K562 (cell line): Measurements from ENCODE around the gene GLB1L2. TPM values are rescaled to one million over a fixed set of nuclear protein-coding genes. Genes with fewer than 3 reads are reported as not detected.

ENCODE experiments used
- ATAC-seq: fragments of 200-7000 bp; cut with Tn5 transposase; 3 replicates; pipeline ENCODE4 v1.9.1; 2020; ENCODE audit warnings: moderate library complexity
- BruUV-seq: library from RNA; stranded (reverse); fragments of 400-500 nt; replicated peaks from 2 replicates; lab custom pipeline; 2021; lab: Mats Ljungman, UMichigan
- CTCF ChIA-PET: fragments of 300-600 bp; formaldehyde crosslinking; extraction: SDS; loops from one replicate; lab custom pipeline; 2021; ENCODE audit warnings: low intra/inter-chr PET ratio; lab: Yijun Ruan, JAX
- POLR2A ChIA-PET: fragments of 300-600, 350-650 bp; sonication (Branson Sonifier 250); formaldehyde crosslinking; extraction: SDS; loops from one replicate; lab custom pipeline; 2021; ENCODE audit warnings: antibody characterized with exemption, inconsistent platforms; lab: Yijun Ruan, JAX
- DNase-seq, 4 experiments: peaks; one replicate each; pipeline versions ENCODE4 v3.0.0 to v3.0.0-alpha.2; 2011 to 2018; ENCODE audit warnings: low spot score in 3 of 4, mixed read lengths in 3 of 4; ENCODE audit errors: extremely low read depth in 1 of 4
- FAIRE-seq: peaks from 2 replicates; lab custom pipeline; 2011; peaks lifted over from hg19 to GRCh38; lab: Jason Lieb, UNC
- H2AFZ ChIP-seq: 2 replicates; pipeline ENCODE4 v1.6.0; 2011; ENCODE audit warnings: low read depth, low read length, control low read depth, inconsistent platforms
- H3K27ac ChIP-seq: fragments of 200-600 bp; 3 replicates; pipeline ENCODE4 v1.8.0; 2011; ENCODE audit warnings: low read depth, mild to moderate bottlenecking, control low read depth, inconsistent platforms, low read length, moderate library complexity, mixed read lengths; ENCODE audit errors: extremely low read depth
- H3K27me3 ChIP-seq, 2 experiments: fragments of 300-600 bp in 1 of 2; 2 replicates in 1 of 2; 3 replicates in 1 of 2; pipeline versions ENCODE4 v1.6.0 to v1.8.0; 2011; ENCODE audit warnings: inconsistent platforms in 2 of 2, low read length in 2 of 2, mild to moderate bottlenecking in 1 of 2, mixed read lengths in 1 of 2, moderate library complexity in 1 of 2; ENCODE audit not compliant: control insufficient read depth in 2 of 2, insufficient read depth in 2 of 2
- H3K36me3 ChIP-seq: fragments of 300-600 bp; 3 replicates; pipeline ENCODE4 v1.8.0; 2011; ENCODE audit warnings: mild to moderate bottlenecking, low read length, inconsistent platforms; ENCODE audit not compliant: control insufficient read depth, insufficient read depth
- H3K4me1 ChIP-seq, 2 experiments: fragments of 200-600 bp in 1 of 2; replicated peaks in 1 of 2; 2 replicates in 1 of 2; 3 replicates in 1 of 2; pipeline versions ENCODE4 v1.5.1 to v1.8.0; 2011; ENCODE audit warnings: inconsistent platforms in 2 of 2, low read length in 2 of 2, mild to moderate bottlenecking in 1 of 2, mixed read lengths in 1 of 2, moderate library complexity in 1 of 2; ENCODE audit not compliant: control insufficient read depth in 2 of 2, insufficient read depth in 2 of 2
- H3K4me2 ChIP-seq: 2 replicates; pipeline ENCODE4 v1.6.1; 2011; ENCODE audit warnings: low read length, control low read depth, inconsistent platforms, mixed read lengths; ENCODE audit not compliant: insufficient read depth
- H3K4me3 ChIP-seq: fragments of 200-600 bp; sonication (generic), shearing (Covaris generic); 2 replicates; pipeline ENCODE4 v1.5.1; 2016; ENCODE audit warnings: control low read depth, inconsistent platforms
- H3K79me2 ChIP-seq: fragments of 200-600 bp; 3 replicates; pipeline ENCODE4 v1.8.0; 2011; ENCODE audit warnings: low read length, inconsistent platforms; ENCODE audit not compliant: control insufficient read depth, insufficient read depth
- H3K9ac ChIP-seq, 2 experiments: 2 replicates each; pipeline versions ENCODE4 v1.6.0 to v1.6.1; 2011; ENCODE audit warnings: low read depth in 2 of 2, low read length in 2 of 2, control low read depth in 1 of 2, inconsistent platforms in 1 of 2, mild to moderate bottlenecking in 1 of 2, mixed read lengths in 1 of 2; ENCODE audit not compliant: insufficient read depth in 1 of 2
- H3K9me1 ChIP-seq: one replicate; pipeline ENCODE4 v1.6.0; 2011; ENCODE audit warnings: inconsistent platforms, mild to moderate bottlenecking, low read length, moderate library complexity; ENCODE audit not compliant: control insufficient read depth, insufficient read depth
- H3K9me3 ChIP-seq: replicated peaks from 2 replicates; pipeline ENCODE4 v1.5.1; 2011; ENCODE audit warnings: low read depth, low read length, inconsistent platforms; ENCODE audit not compliant: control insufficient read depth, insufficient read depth
- H4K20me1 ChIP-seq: replicated peaks from 2 replicates; pipeline ENCODE4 v1.6.1; 2011; ENCODE audit warnings: low read length, inconsistent platforms, mixed read lengths; ENCODE audit not compliant: control insufficient read depth, insufficient read depth
- CBFA2T3 ChIP-seq: fragments of 450-650 bp; IDR thresholded peaks from 2 replicates; pipeline ENCODE4 v1.6.1; 2017
- CEBPG ChIP-seq, 3 experiments: fragments of 200-800 bp in 1 of 3; sonication (Bioruptor generic) in 1 of 3; sonication (generic) in 1 of 3; formaldehyde crosslinking in 1 of 3; IDR thresholded peaks in 2 of 3; conservative IDR thresholded peaks in 1 of 3; 2 replicates each; pipeline versions ENCODE4 v1.6.1 to v1.8.0; 2016 to 2022; ENCODE audit warnings: missing compliant biosample characterization in 2 of 3, missing genetic modification characterization in 2 of 3, mild to moderate bottlenecking in 1 of 3, missing genetic modification reagents in 1 of 3
- ERF ChIP-seq: fragments of 450-650 bp; formaldehyde crosslinking; IDR thresholded peaks from 2 replicates; pipeline ENCODE4 v1.4.0; 2020; ENCODE audit warnings: mild to moderate bottlenecking, mixed read lengths
- MTA2 ChIP-seq: fragments of 450-650 bp; IDR thresholded peaks from 2 replicates; pipeline ENCODE4 v1.6.1; 2016; ENCODE audit warnings: low read depth
- NEUROD1 ChIP-seq: fragments of 150-350 bp; IDR thresholded peaks from 2 replicates; pipeline ENCODE4 v1.6.1; 2014; ENCODE audit warnings: borderline replicate concordance, low read length, low read depth; ENCODE audit not compliant: partially characterized antibody
- OTX1 ChIP-seq: fragments of 450-650 bp; formaldehyde crosslinking; IDR thresholded peaks from 2 replicates; pipeline ENCODE4 v1.4.0; 2022; ENCODE audit warnings: mild to moderate bottlenecking
- POLR2G ChIP-seq: fragments of 200-400 bp; formaldehyde crosslinking; IDR thresholded peaks from 2 replicates; pipeline ENCODE4 v1.6.1; 2017; ENCODE audit warnings: low read depth, mild to moderate bottlenecking, antibody characterized with exemption, low read length, moderate library complexity
- ZNF280A ChIP-seq: fragments of 450-650 bp; IDR thresholded peaks from 2 replicates; pipeline ENCODE4 v1.6.1; 2018; ENCODE audit warnings: mild to moderate bottlenecking, low read depth; ENCODE audit not compliant: partially characterized antibody
- ZNF445 ChIP-seq: fragments of 250-450 bp; sonication (Bioruptor Pico); IDR thresholded peaks from 2 replicates; pipeline ENCODE4 v1.4.0; 2020; ENCODE audit warnings: low read depth, mild to moderate bottlenecking, moderate library complexity
- ZNF740 ChIP-seq, 3 experiments: fragments of 200-800 bp in 1 of 3; sonication (Bioruptor generic) in 1 of 3; sonication (generic) in 1 of 3; formaldehyde crosslinking in 1 of 3; IDR thresholded peaks; 2 replicates each; pipeline versions ENCODE4 v1.6.1 to v1.8.0; 2016 to 2022; ENCODE audit warnings: mild to moderate bottlenecking in 2 of 3, missing compliant biosample characterization in 2 of 3, missing genetic modification characterization in 2 of 3, missing genetic modification reagents in 1 of 3
- whole genome bisulfite sequencing: fragments of 100-300 bp; shearing (Covaris generic); methylation state at CpG from one replicate; pipeline ENCODE4 v1.1.6; 2016; ENCODE audit warnings: low coverage, mixed read lengths; ENCODE audit not compliant: insufficient coverage; ENCODE audit errors: missing lambda C conversion rate; 5-methylcytosine and 5-hydroxymethylcytosine counted together
- in situ Hi-C: fragments of 300-500 bp; cut with MboI; formaldehyde crosslinking; loops from 4 replicates; pipeline ENCODE4 v1.15.0; 2018; ENCODE audit warnings: inconsistent platforms, mixed read lengths
- intact Hi-C: fragments of 100-400 bp; cut with micrococcal nuclease; formaldehyde crosslinking; loops from 2 replicates; pipeline ENCODE4 v1.14.2; 2022
- polyA plus RNA-seq, 8 experiments: library from polyadenylated mRNA; depleted of rRNA in 4 of 8; stranded (reverse) in 5 of 8; unstranded in 3 of 8; fragments of >200 nt; fragmentation: Nextera tagmentation in 2 of 8; fragmentation: Illumina TruSeq in 1 of 8; extraction: Ambion mirVana in 2 of 8; extraction: Trizol in 1 of 8; gene quantifications; 2 replicates each; pipeline versions ENCODE4 v1.2.1 to v1.2.3, GENCODE V29; 2011 to 2014; ENCODE audit warnings: inconsistent platforms in 1 of 8, missing spikeins in 1 of 8
- total RNA-seq, 7 experiments: library from RNA; depleted of rRNA in 6 of 7; stranded (reverse); fragments of >200 nt in 6 of 7; fragmentation: Illumina TruSeq in 2 of 7; extraction: Trizol in 2 of 7; gene quantifications; 2 replicates each; pipeline versions ENCODE4 v1.2.1 to v1.2.3, GENCODE V29; 2011 to 2021; ENCODE audit warnings: low replicate concordance in 1 of 7

The GLB1L2 gene
- total and polyA plus RNA-seq, 9 of the 15 experiments (the other 6 are each of a cell fraction or from before 2014, with no cell fraction given) = 0.84 to 21.4 (median 13.8) TPM

GRCh38 chr11:134312223-134312622 is 19.6 kb upstream of the GLB1L2 start:
- H3K36me3 ChIP-seq = no peaks in the 10 kb centered on the region
- peaks cover 36 to 54% of the 10 kb centered on the region in 2 experiments for H3K27me3 ChIP-seq
- no peak overlapping the region for H2AFZ ChIP-seq
- no peak overlapping the region for H3K4me2 ChIP-seq
- intact Hi-C loops (no loop called here), in situ Hi-C loops (no loop called here)
- BruUV-seq = no TSS peak
- H3K27ac ChIP-seq = no peak overlapping the region
- FAIRE-seq (no peak), DNase-seq (no peak), ATAC-seq (no peak; the same call in 2 of the 3 replicates)
- H3K9me1 ChIP-seq = no peaks in the 10 kb centered on the region
- no peaks in the 10 kb centered on the region for H3K4me1 ChIP-seq
- POLR2A ChIA-PET = no interaction called here
- no peaks in the 10 kb centered on the region for H3K9me3 ChIP-seq
- H3K4me3 ChIP-seq = no peak overlapping the region
- TF ChIP-seq NEUROD1 = no peak
- no peak for TF ChIP-seq POLR2G
- no peak for TF ChIP-seq MTA2
- H4K20me1 ChIP-seq = no peaks in the 10 kb centered on the region
- WGBS = 3% methylated on average over 12 of the region's 12 CpGs
- CTCF ChIA-PET = no interaction called here
- no peaks in the 10 kb centered on the region for H3K79me2 ChIP-seq
- no peak overlapping the region for H3K9ac ChIP-seq

GRCh38 chr11:134312807-134313206 is 19.0 kb upstream of the GLB1L2 start:
- ATAC-seq = no peak
- no peak overlapping the region for H2AFZ ChIP-seq
- H3K9ac ChIP-seq = no peak overlapping the region
- CTCF ChIA-PET = no interaction called here
- no peak overlapping the region for H3K27ac ChIP-seq
- in situ Hi-C loops = no loop called here
- intact Hi-C loops = no loop called here
- WGBS = 0% methylated on average over 4 of the region's 5 CpGs
- TF ChIP-seq ZNF445 (CRISPR knock-in tag) (no peak), OTX1 (CRISPR knock-in tag) (no peak), ZNF740 (CRISPR knock-in tag; IDR thresholded peaks at IDR 0.05) (no peak), ZNF740 (tag; IDR thresholded peaks at IDR 0.05) (no peak), CBFA2T3 (no peak), ERF (CRISPR knock-in tag) (no peak), CEBPG (CRISPR knock-in tag; IDR thresholded peaks at IDR 0.05) (no peak), CEBPG (tag; conservative IDR thresholded peaks at IDR 0.05 in 1 of 2, IDR thresholded peaks at IDR 0.05 in 1 of 2) (no peak), ZNF280A (no peak)
- H3K27me3 ChIP-seq = peaks cover 37 to 54% of the 10 kb centered on the region in 2 experiments
- no peak overlapping the region for H3K4me2 ChIP-seq
- no peak for DNase-seq
- H3K36me3 ChIP-seq = no peaks in the 10 kb centered on the region
- no peaks in the 10 kb centered on the region for H3K4me1 ChIP-seq
- BruUV-seq = no TSS peak
- POLR2A ChIA-PET = no interaction called here
- H3K9me3 ChIP-seq = no peaks in the 10 kb centered on the region
- H3K4me3 ChIP-seq = no peak overlapping the region
- H3K9me1 ChIP-seq = no peaks in the 10 kb centered on the region
- no peaks in the 10 kb centered on the region for H3K79me2 ChIP-seq
- FAIRE-seq = no peak
- H4K20me1 ChIP-seq = no peaks in the 10 kb centered on the region
